ENCODE measurements around the gene DLX4. TPM values are rescaled to one million over a fixed set of nuclear protein-coding genes. Genes with fewer than 3 reads are reported as not detected.

DLX4 gene
- total and polyA plus RNA-seq, 2 donors (not counting 1 experiment from before 2014, with no cell fraction given), result 0.17 to 0.88 TPM

DNA sequence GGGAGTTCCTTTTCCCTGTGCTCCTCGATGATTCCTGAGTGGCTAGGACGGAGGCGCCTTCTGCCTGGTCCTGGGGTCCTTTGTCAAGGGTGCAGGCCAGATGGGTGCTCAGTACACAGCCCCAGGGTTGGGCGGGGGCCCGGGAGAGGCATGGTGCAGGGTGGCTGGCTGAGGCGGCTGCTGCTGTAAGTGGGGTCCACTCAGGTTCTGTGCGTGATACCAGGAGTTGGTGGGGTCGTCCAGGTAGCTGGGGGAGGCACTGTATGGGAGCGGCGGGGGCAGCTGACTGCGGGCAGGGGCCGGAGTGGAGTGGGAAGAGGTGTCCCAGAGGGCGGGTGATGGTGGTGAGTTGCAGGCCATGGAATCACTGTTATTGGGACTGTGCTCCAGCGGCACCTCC is 22.4 kb downstream of the DLX4 start:
- Mint-ChIP-seq H3K27ac (no peak overlapping the region), H3K27me3 (peaks cover 81% of the 10 kb centered on the region), H3K4me1 (peaks cover 30% of the 10 kb centered on the region), H3K4me3 (no peak overlapping the region), H3K9me3 (ENCODE audit: insufficient read depth) (no peaks in the 10 kb centered on the region)
- WGBS (ENCODE audit: insufficient coverage), result 93% methylated on average over 11 of the region's 14 CpGs
- H4K20me1 ChIP-seq (ENCODE audit: control insufficient read depth, insufficient read depth, low read length, poor library complexity, severe bottlenecking), result no peaks in the 10 kb centered on the region
- H3K4me2 ChIP-seq (replicated peaks; ENCODE audit: low read depth, low read length, poor library complexity, severe bottlenecking), result no peak overlapping the region
- DNase-seq (no peak), ATAC-seq (ENCODE audit: low read depth) (no peak)
- H3K79me2 ChIP-seq (ENCODE audit: control insufficient read depth, insufficient read depth, low read length), result no peaks in the 10 kb centered on the region
- peaks cover 27 to 30% of the 10 kb centered on the region in 2 donors for H3K4me1 ChIP-seq (ENCODE audit: control insufficient read depth in 2 of 2, insufficient read depth in 2 of 2, low read length in 2 of 2)
- intact Hi-C loops (cut with micrococcal nuclease), result no loop called here
- H3K4me3 ChIP-seq (ENCODE audit: control extremely low read depth in 1 of 5, extremely low read depth in 1 of 5, insufficient read depth in 1 of 5, low read depth in 2 of 5, low read length in 4 of 5), result no peak overlapping the region
- POLR2A ChIA-PET, result no interaction called here
- H3K9ac ChIP-seq (ENCODE audit: low read length), result no peak overlapping the region
- H3K9me3 ChIP-seq (ENCODE audit: control extremely low read depth in 1 of 3, control insufficient read depth in 2 of 3, insufficient read depth in 1 of 3, low read length in 2 of 3), result peaks cover 0 to 22% (median 0%) of the 10 kb centered on the region in 3 donors
- H3K27ac ChIP-seq (ENCODE audit: low read length in 2 of 2), result no peak overlapping the region
- TF ChIP-seq, protein P1, sequence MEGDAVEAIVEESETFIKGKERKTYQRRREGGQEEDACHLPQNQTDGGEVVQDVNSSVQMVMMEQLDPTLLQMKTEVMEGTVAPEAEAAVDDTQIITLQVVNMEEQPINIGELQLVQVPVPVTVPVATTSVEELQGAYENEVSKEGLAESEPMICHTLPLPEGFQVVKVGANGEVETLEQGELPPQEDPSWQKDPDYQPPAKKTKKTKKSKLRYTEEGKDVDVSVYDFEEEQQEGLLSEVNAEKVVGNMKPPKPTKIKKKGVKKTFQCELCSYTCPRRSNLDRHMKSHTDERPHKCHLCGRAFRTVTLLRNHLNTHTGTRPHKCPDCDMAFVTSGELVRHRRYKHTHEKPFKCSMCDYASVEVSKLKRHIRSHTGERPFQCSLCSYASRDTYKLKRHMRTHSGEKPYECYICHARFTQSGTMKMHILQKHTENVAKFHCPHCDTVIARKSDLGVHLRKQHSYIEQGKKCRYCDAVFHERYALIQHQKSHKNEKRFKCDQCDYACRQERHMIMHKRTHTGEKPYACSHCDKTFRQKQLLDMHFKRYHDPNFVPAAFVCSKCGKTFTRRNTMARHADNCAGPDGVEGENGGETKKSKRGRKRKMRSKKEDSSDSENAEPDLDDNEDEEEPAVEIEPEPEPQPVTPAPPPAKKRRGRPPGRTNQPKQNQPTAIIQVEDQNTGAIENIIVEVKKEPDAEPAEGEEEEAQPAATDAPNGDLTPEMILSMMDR (IDR thresholded peaks at IDR 0.05), result no peak
- no peak for TF ChIP-seq EZH2 (IDR thresholded peaks at IDR 0.05; ENCODE audit: borderline replicate concordance, insufficient read depth, low read depth, low read length, poor library complexity, severe bottlenecking)
- no peaks in the 10 kb centered on the region for H3K36me3 ChIP-seq (replicated peaks in 1 of 2; ENCODE audit: control extremely low read depth in 1 of 2, control insufficient read depth in 1 of 2, extremely low read depth in 1 of 2, insufficient read depth in 2 of 2, low read length in 1 of 2)
- CTCF ChIA-PET, result interaction anchor here (2.2 kb wide), 1 partner anchor 39 kb away, joined by 7 read pairs; no protein-coding TSS in a partner anchor
- H2AFZ ChIP-seq (ENCODE audit: insufficient read depth, low read depth, low read length, poor library complexity, severe bottlenecking), result no peak overlapping the region
- peaks cover 0 to 92% (median 43%) of the 10 kb centered on the region in 4 experiments for H3K27me3 ChIP-seq (replicated peaks in 1 of 4; ENCODE audit: control extremely low read depth in 1 of 4, control insufficient read depth in 3 of 4, insufficient read depth in 4 of 4, low read length in 3 of 4)

DNA sequence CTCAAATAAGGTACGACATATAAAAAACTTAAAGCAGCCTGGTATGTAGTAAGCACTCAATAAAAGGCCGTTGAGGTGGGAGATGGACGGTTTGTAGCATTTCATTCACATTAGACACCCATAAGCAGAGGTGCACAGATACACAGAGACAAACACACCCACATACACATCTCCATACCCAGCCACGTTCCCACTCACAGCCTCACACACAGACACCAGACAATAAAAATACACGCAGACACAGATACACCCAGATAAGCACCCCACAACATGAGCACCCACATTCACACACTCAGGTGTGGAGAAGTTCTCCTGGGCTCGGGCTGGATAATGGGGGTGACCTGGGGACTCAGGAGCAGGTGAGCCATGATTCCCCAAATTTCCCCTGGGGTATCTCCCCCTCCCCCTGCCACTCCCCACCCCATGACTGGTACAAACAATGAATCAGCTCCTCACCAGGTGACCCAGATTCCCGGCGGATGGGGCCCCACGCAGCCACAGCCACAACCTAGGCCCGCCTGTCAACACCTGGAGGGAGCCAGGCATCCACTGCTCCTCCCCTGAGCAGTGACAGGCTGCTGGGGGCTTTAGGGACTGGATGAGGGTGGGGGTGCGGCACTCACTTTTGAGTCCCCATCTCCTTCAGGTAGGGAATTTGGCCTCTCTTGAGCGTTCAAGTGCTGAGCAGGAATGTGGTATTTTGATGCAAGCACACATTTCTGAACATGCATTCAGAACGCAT is 23.4 kb downstream of the DLX4 start:
- no peak for ATAC-seq (ENCODE audit: low read depth)
- 80% methylated on average over 7 of the region's 13 CpGs for WGBS (ENCODE audit: insufficient coverage)
- Mint-ChIP-seq H3K27ac (no peak overlapping the region), H3K4me1 (peaks cover 36% of the 10 kb centered on the region), H3K27me3 (peaks cover 77% of the 10 kb centered on the region), H3K4me3 (peak overlapping the region; percentile 75), H3K9me3 (ENCODE audit: insufficient read depth) (no peaks in the 10 kb centered on the region)
- no peak for TF ChIP-seq EZH2 (IDR thresholded peaks at IDR 0.05; ENCODE audit: borderline replicate concordance, insufficient read depth, low read depth, low read length, poor library complexity, severe bottlenecking)
- TF ChIP-seq, protein P1 (IDR thresholded peaks at IDR 0.05), result no peak
- Histone ChIP-seq H3K79me2 (ENCODE audit: control insufficient read depth, insufficient read depth, low read length) (no peaks in the 10 kb centered on the region), H3K27me3 (replicated peaks in 1 of 4; ENCODE audit: control extremely low read depth in 1 of 4, control insufficient read depth in 3 of 4, insufficient read depth in 4 of 4, low read length in 3 of 4) (peaks cover 0 to 93% (median 49%) of the 10 kb centered on the region in 4 experiments), H3K9ac (ENCODE audit: low read length) (no peak overlapping the region), H3K4me3 (ENCODE audit: control extremely low read depth in 1 of 5, extremely low read depth in 1 of 5, insufficient read depth in 1 of 5, low read depth in 2 of 5, low read length in 4 of 5) (no peak overlapping the region), H3K9me3 (ENCODE audit: control extremely low read depth in 1 of 3, control insufficient read depth in 2 of 3, insufficient read depth in 1 of 3, low read length in 2 of 3) (peaks cover 0 to 23% (median 0%) of the 10 kb centered on the region in 3 donors), H3K27ac (ENCODE audit: low read length in 2 of 2) (no peak overlapping the region), H3K4me1 (ENCODE audit: control insufficient read depth in 2 of 2, insufficient read depth in 2 of 2, low read length in 2 of 2) (peaks cover 37 to 39% of the 10 kb centered on the region in 2 donors), H3K36me3 (replicated peaks in 1 of 2; ENCODE audit: control extremely low read depth in 1 of 2, control insufficient read depth in 1 of 2, extremely low read depth in 1 of 2, insufficient read depth in 2 of 2, low read length in 1 of 2) (no peaks in the 10 kb centered on the region), H2AFZ (ENCODE audit: insufficient read depth, low read depth, low read length, poor library complexity, severe bottlenecking) (no peak overlapping the region), H4K20me1 (ENCODE audit: control insufficient read depth, insufficient read depth, low read length, poor library complexity, severe bottlenecking) (no peaks in the 10 kb centered on the region), H3K4me2 (replicated peaks; ENCODE audit: low read depth, low read length, poor library complexity, severe bottlenecking) (peak overlapping the region; percentile 90)
- ChIA-PET CTCF (no interaction called here), POLR2A (no interaction called here)
- intact Hi-C loops (cut with micrococcal nuclease), result no loop called here
- DNase-seq, result no peak
